HCT116 (cell line): ENCODE results near the gene RNASET2. TPM values are rescaled to one million over a fixed set of nuclear protein-coding genes. Genes with fewer than 3 reads are reported as not detected.

Source experiments
- ATAC-seq: fragments of 200-7000 bp; cut with Tn5 transposase; 2 replicates; pipeline ENCODE4 v1.9.1; 2020; ENCODE audit warnings: mild to moderate bottlenecking, moderate library complexity
- BruUV-seq: library from RNA; stranded (reverse); fragments of 400-500 nt; replicated peaks from 2 replicates; lab custom pipeline; 2021; lab: Mats Ljungman, UMichigan
- CTCF ChIA-PET: fragments of 300-600 bp; sonication (Branson Sonifier 250); formaldehyde crosslinking; loops from one replicate; lab custom pipeline; 2021; ENCODE audit warnings: antibody characterized with exemption; lab: Charles Lee
- POLR2A ChIA-PET: fragments of 300-600, 350-600 bp; sonication (Branson Sonifier 250); formaldehyde crosslinking; loops from one replicate; lab custom pipeline; 2021; ENCODE audit warnings: antibody characterized with exemption; lab: Charles Lee
- RAD21 ChIA-PET, 2 experiments: fragments of 300-600 bp; sonication (Branson Sonifier 250); formaldehyde crosslinking; loops; one replicate each; lab custom pipeline; 2023; ENCODE audit warnings: low total read pairs in 2 of 2; ENCODE audit not compliant: uncharacterized antibody in 2 of 2, unreplicated experiment in 2 of 2, low non-redundant PET in 1 of 2; lab: Charles Lee
- DNase-seq: peaks from one replicate; pipeline ENCODE4 v3.0.0-alpha.2; 2010; ENCODE audit warnings: low read depth, low spot score
- H2AFZ ChIP-seq: fragments of 200-600 bp; shearing (Covaris generic), sonication (generic); 2 replicates; pipeline ENCODE4 v1.6.1; 2017; ENCODE audit warnings: low read depth, mixed run types, mixed read lengths, antibody characterized with exemption, low read length; ENCODE audit not compliant: poor library complexity, severe bottlenecking
- H3K27ac ChIP-seq: 2 replicates; pipeline ENCODE4 v1.5.1; 2012; ENCODE audit warnings: low read depth, low read length
- H3K27me3 ChIP-seq: fragments of 200-600 bp; sonication (generic); 2 replicates; pipeline ENCODE4 v1.6.1; 2016; ENCODE audit warnings: mixed run types, low read length, mixed read lengths; ENCODE audit not compliant: insufficient read depth
- H3K36me3 ChIP-seq, 2 experiments: fragments of 200-500 bp in 1 of 2; fragments of 200-600 bp in 1 of 2; sonication (Bioruptor generic) in 1 of 2; sonication (generic) in 1 of 2; 2 replicates each; pipeline versions ENCODE4 v1.5.1 to v1.6.1; 2014 to 2016; ENCODE audit warnings: low read length in 2 of 2, inconsistent platforms in 1 of 2, mixed read lengths in 1 of 2, mixed run types in 1 of 2; ENCODE audit not compliant: insufficient read depth in 2 of 2, control insufficient read depth in 1 of 2
- H3K4me1 ChIP-seq, 2 experiments: fragments of 200-600 bp in 1 of 2; sonication (generic) in 1 of 2; 2 replicates each; pipeline versions ENCODE4 v1.5.1 to v1.6.1; 2012 to 2017; ENCODE audit warnings: low read length in 2 of 2, inconsistent platforms in 1 of 2, mild to moderate bottlenecking in 1 of 2, mixed read lengths in 1 of 2, mixed run types in 1 of 2, moderate library complexity in 1 of 2; ENCODE audit not compliant: insufficient read depth in 2 of 2, control insufficient read depth in 1 of 2
- H3K4me2 ChIP-seq: fragments of 200-600 bp; sonication (generic); 2 replicates; pipeline ENCODE4 v1.6.1; 2017; ENCODE audit warnings: mixed run types, low read length, mixed read lengths
- H3K4me3 ChIP-seq, 2 experiments: fragments of 200-600 bp in 1 of 2; sonication (generic) in 1 of 2; replicated peaks in 1 of 2; 2 replicates each; pipeline ENCODE4 v1.5.1; 2011 to 2016; ENCODE audit warnings: low read length in 2 of 2, control low read depth in 1 of 2, low read depth in 1 of 2, mild to moderate bottlenecking in 1 of 2, mixed read lengths in 1 of 2, mixed run types in 1 of 2
- H3K79me2 ChIP-seq: fragments of 200-600 bp; sonication (generic); 2 replicates; pipeline ENCODE4 v1.6.1; 2017; ENCODE audit warnings: mild to moderate bottlenecking, mixed run types, low read length, moderate library complexity, mixed read lengths; ENCODE audit not compliant: insufficient read depth
- H3K9ac ChIP-seq: fragments of 200-600 bp; sonication (generic); 2 replicates; pipeline ENCODE4 v1.6.1; 2016; ENCODE audit warnings: low read length, mixed read lengths
- H3K9me2 ChIP-seq: fragments of 200-600 bp; sonication (generic), shearing (Covaris generic); 2 replicates; pipeline ENCODE4 v1.6.1; 2017; ENCODE audit warnings: mixed run types, mild to moderate bottlenecking, moderate library complexity; ENCODE audit not compliant: insufficient read depth
- H3K9me3 ChIP-seq, 2 experiments: fragments of 200-500 bp in 1 of 2; fragments of 200-600 bp in 1 of 2; sonication (Bioruptor generic) in 1 of 2; sonication (generic) in 1 of 2; 2 replicates each; pipeline ENCODE4 v1.6.1; 2014 to 2017; ENCODE audit warnings: low read length in 2 of 2, mixed read lengths in 2 of 2, inconsistent platforms in 1 of 2, low read depth in 1 of 2, mild to moderate bottlenecking in 1 of 2, mixed run types in 1 of 2, moderate library complexity in 1 of 2; ENCODE audit not compliant: control insufficient read depth in 1 of 2, insufficient read depth in 1 of 2
- H4K20me1 ChIP-seq: fragments of 200-600 bp; sonication (generic), shearing (Covaris generic); 2 replicates; pipeline ENCODE4 v1.6.1; 2017; ENCODE audit warnings: mixed run types, mild to moderate bottlenecking, moderate library complexity; ENCODE audit not compliant: insufficient read depth
- CEBPB ChIP-seq: IDR thresholded peaks from 2 replicates; pipeline ENCODE4 v1.6.1; 2012; ENCODE audit warnings: low read depth
- ELF1 ChIP-seq: IDR thresholded peaks from 2 replicates; pipeline ENCODE4 v1.6.1; 2012; ENCODE audit warnings: low read depth, borderline replicate concordance
- FOSL1 ChIP-seq: IDR thresholded peaks from 2 replicates; pipeline ENCODE4 v1.6.1; 2012; ENCODE audit warnings: low read depth
- JUND ChIP-seq: IDR thresholded peaks from 2 replicates; pipeline ENCODE4 v1.6.1; 2012
- MAX ChIP-seq: IDR thresholded peaks from 2 replicates; pipeline ENCODE4 v1.6.1; 2012
- POLR2AphosphoS5 ChIP-seq: IDR thresholded peaks from 2 replicates; pipeline ENCODE4 v1.6.1; 2011; ENCODE audit warnings: mild to moderate bottlenecking, low read depth, low read length, moderate library complexity
- SP1 ChIP-seq: IDR thresholded peaks from 2 replicates; pipeline ENCODE4 v1.6.1; 2012; ENCODE audit warnings: low read depth
- SRF ChIP-seq: IDR thresholded peaks from 2 replicates; pipeline ENCODE4 v1.6.1; 2012; ENCODE audit warnings: low read depth
- TCF7L2 ChIP-seq: IDR thresholded peaks from 2 replicates; pipeline ENCODE4 v1.7.0; 2011; ENCODE audit warnings: borderline replicate concordance, inconsistent platforms; ENCODE audit not compliant: insufficient read depth, insufficient read length; ENCODE audit errors: extremely low read depth
- ZFX ChIP-seq: fragments of 450-650 bp; IDR thresholded peaks from 2 replicates; pipeline ENCODE4 v1.6.1; 2017
- intact Hi-C: fragments of 100-400 bp; cut with micrococcal nuclease; formaldehyde crosslinking; loops from 2 replicates; pipeline ENCODE4 v1.10.0; 2022
- total RNA-seq: library from RNA; stranded (reverse); gene quantifications from one replicate; pipeline ENCODE4 v1.2.1, GENCODE V29; 2021; ENCODE audit not compliant: unreplicated experiment
- TF ChIP-seq, protein P1 (sequence below): IDR thresholded peaks from 2 replicates; pipeline ENCODE4 v1.6.1; 2012; ENCODE audit warnings: low read depth
- TF ChIP-seq, protein P2 (sequence below), 3 experiments: fragments of 200-600 bp in 1 of 3; sonication (generic) in 1 of 3; IDR thresholded peaks in 2 of 3; conservative IDR thresholded peaks in 1 of 3; 2 replicates each; pipeline ENCODE4 v1.5.1; 2012 to 2017; ENCODE audit warnings: low read depth in 2 of 3, low read length in 2 of 3, antibody characterized with exemption in 1 of 3, borderline replicate concordance in 1 of 3, control low read depth in 1 of 3, mild to moderate bottlenecking in 1 of 3, mixed read lengths in 1 of 3, mixed run types in 1 of 3, moderate library complexity in 1 of 3; ENCODE audit not compliant: insufficient read depth in 1 of 3

The RNASET2 gene
- total RNA-seq, 1 experiment from 2014 or later = 32.8 TPM

DNA sequence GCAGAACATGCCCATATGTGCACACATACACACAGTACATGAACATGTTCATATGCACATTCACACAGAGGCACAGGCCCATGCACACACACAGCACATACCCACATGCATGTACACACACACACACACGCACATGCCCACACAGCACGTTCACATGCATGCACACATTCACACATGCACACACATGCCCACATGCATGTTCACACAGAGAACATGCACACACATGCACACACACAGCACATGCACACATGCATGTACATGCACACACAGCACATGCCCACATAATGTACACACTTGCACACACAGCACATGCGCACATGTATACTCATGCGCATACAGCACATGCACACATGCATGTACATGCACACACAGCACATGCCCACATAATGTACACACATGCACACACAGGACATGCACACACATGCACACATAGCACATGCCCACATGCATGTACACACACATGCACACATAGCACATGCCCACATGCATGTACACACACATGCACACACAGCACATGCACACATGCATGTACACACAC is 25.9 kb downstream of the RNASET2 start:
- H3K79me2 ChIP-seq = no peaks in the 10 kb centered on the region
- H3K9me2 ChIP-seq = no peaks in the 10 kb centered on the region
- no peak overlapping the region for H3K4me3 ChIP-seq
- no TSS peak for BruUV-seq
- H3K27me3 ChIP-seq = no peaks in the 10 kb centered on the region
- intact Hi-C loops = no loop called here
- POLR2A ChIA-PET = no interaction called here
- H3K9ac ChIP-seq = no peak overlapping the region
- no peak overlapping the region for H3K27ac ChIP-seq
- no peaks in the 10 kb centered on the region for H3K36me3 ChIP-seq
- no peak overlapping the region for H3K4me2 ChIP-seq
- no peaks in the 10 kb centered on the region for H4K20me1 ChIP-seq
- CTCF ChIA-PET = no interaction called here
- RAD21 ChIA-PET = no interaction called here
- no peak for DNase-seq
- no peak overlapping the region for H2AFZ ChIP-seq
- no peaks in the 10 kb centered on the region for H3K9me3 ChIP-seq
- no peaks in the 10 kb centered on the region for H3K4me1 ChIP-seq
- TF ChIP-seq ELF1 (no peak), POLR2AphosphoS5 (no peak), SP1 (no peak), FOSL1 (no peak), SRF (no peak), TCF7L2 (no peak), ZFX (no peak), MAX (no peak), JUND (no peak), CEBPB (no peak)
- TF ChIP-seq, protein P1, sequence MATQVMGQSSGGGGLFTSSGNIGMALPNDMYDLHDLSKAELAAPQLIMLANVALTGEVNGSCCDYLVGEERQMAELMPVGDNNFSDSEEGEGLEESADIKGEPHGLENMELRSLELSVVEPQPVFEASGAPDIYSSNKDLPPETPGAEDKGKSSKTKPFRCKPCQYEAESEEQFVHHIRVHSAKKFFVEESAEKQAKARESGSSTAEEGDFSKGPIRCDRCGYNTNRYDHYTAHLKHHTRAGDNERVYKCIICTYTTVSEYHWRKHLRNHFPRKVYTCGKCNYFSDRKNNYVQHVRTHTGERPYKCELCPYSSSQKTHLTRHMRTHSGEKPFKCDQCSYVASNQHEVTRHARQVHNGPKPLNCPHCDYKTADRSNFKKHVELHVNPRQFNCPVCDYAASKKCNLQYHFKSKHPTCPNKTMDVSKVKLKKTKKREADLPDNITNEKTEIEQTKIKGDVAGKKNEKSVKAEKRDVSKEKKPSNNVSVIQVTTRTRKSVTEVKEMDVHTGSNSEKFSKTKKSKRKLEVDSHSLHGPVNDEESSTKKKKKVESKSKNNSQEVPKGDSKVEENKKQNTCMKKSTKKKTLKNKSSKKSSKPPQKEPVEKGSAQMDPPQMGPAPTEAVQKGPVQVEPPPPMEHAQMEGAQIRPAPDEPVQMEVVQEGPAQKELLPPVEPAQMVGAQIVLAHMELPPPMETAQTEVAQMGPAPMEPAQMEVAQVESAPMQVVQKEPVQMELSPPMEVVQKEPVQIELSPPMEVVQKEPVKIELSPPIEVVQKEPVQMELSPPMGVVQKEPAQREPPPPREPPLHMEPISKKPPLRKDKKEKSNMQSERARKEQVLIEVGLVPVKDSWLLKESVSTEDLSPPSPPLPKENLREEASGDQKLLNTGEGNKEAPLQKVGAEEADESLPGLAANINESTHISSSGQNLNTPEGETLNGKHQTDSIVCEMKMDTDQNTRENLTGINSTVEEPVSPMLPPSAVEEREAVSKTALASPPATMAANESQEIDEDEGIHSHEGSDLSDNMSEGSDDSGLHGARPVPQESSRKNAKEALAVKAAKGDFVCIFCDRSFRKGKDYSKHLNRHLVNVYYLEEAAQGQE = no peak
- TF ChIP-seq, protein P2, sequence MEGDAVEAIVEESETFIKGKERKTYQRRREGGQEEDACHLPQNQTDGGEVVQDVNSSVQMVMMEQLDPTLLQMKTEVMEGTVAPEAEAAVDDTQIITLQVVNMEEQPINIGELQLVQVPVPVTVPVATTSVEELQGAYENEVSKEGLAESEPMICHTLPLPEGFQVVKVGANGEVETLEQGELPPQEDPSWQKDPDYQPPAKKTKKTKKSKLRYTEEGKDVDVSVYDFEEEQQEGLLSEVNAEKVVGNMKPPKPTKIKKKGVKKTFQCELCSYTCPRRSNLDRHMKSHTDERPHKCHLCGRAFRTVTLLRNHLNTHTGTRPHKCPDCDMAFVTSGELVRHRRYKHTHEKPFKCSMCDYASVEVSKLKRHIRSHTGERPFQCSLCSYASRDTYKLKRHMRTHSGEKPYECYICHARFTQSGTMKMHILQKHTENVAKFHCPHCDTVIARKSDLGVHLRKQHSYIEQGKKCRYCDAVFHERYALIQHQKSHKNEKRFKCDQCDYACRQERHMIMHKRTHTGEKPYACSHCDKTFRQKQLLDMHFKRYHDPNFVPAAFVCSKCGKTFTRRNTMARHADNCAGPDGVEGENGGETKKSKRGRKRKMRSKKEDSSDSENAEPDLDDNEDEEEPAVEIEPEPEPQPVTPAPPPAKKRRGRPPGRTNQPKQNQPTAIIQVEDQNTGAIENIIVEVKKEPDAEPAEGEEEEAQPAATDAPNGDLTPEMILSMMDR (IDR thresholded peaks at IDR 0.05 in 2 of 3, conservative IDR thresholded peaks at IDR 0.05 in 1 of 3; ENCODE audit: borderline replicate concordance in 1 of 3, insufficient read depth in 1 of 3, low read depth in 2 of 3, low read length in 2 of 3) = no peak
- ATAC-seq = no peak
